Stimulated activated naive CD4-positive, alpha-beta T cell (primary cell): ENCODE results near the gene IFITM1.

Source experiments
- DNase-seq, 6 experiments: peaks; one replicate each; lab custom pipeline; 2025; lab: John Stamatoyannopoulos, UW

Gene IFITM1

DNA sequence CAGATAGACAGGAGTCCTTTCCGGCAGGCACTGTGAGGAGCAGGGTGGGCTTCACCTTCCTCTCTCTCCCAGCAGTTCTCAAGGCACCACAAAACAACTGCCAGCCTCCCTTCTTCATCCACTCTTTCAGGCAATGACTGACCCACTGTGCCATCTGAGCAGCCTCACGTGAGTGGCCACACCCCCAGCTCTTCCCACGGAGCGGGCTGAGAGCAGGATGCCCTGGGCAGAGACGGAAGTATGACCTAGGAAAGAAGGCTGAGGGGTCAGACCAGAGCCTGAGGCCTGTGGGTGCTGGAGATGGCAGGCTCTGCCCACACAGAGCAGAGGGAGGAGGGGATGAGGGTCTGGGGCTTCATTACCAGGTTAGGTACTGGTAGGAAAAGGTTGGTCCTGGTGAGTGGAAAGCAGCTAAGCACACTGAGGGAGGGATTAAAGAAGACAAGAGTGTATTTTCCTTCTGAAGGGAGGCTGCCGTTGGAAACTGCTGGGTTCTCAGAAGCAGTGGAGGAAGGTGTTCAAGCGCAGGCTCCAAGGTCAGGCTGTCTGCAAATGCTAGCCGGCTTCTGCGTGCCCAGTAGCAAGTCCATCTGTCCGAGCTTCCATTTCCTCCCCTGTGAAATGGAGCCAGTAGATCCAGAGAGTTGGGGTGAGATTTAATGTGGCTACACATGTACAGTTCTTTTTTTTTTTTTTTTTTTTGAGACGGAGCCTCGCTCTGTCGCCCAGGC lies 31.0 kb upstream of the IFITM1 start:
- no peak for DNase-seq

DNA sequence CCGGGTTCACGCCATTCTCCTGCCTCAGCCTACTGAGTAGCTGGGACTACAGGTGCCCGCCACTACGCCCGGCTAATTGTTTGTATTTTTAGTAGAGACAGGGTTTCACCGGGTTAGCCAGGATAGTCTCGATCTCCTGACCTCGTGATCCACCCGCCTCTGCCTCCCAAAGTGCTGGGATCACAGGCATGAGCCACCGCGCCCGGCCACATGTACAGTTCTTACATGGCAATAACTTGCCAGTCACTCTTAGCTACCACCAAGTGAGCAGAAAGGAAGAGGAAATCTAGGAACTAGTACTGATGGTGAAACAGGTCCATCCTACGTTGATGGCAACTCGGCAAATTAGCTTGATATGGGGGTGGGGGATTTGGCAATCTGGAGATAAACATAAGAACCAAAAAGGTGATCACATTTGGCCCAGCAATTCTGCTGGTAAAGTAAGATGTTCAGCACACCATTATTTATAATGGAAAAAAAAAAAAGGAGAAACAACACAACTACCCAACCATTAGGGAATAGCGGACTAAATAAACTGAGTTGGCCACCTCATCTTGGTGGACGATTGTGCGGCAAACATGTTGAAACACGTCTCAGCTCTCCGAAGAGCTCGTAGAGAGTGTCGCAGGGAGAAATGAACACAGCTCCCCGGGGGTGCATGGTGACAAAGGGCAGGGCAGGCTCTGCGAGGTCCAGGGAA lies 30.3 kb upstream of the IFITM1 start:
- DNase-seq, result no peak

DNA sequence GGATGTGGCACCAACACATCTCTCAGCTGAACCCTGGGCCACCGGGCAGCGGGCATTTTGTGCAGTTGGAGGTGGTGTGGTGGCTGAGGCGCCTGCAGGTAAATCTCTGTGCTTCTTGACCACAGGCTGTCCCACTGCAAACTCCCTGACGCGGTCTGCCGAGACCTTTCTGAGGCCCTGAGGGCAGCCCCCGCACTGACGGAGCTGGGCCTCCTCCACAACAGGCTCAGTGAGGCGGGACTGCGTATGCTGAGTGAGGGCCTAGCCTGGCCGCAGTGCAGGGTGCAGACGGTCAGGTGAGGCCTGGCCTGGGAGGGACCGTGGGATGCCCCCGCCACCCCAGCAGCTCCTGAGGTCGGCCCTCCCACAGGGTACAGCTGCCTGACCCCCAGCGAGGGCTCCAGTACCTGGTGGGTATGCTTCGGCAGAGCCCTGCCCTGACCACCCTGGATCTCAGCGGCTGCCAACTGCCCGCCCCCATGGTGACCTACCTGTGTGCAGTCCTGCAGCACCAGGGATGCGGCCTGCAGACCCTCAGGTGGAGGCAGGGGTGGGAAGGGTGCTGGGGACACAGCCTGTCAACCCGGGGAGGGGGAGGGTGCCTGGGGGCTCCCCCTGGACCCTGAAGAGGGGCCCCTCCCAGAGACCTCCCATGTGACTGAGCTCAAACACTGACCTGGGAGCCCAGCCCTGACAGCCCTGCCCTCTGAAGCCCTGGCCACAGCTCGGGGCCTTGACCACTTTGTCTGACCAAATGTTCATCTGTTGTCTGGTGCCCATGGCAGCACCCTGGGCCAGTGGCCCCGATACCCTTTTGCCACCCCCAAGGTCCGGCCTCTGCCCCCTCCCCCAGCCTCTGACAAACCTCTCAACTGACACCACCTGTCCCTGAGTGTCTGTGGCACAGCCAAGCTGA lies 29.5 kb upstream of the IFITM1 start:
- DNase-seq, result no peak

DNA sequence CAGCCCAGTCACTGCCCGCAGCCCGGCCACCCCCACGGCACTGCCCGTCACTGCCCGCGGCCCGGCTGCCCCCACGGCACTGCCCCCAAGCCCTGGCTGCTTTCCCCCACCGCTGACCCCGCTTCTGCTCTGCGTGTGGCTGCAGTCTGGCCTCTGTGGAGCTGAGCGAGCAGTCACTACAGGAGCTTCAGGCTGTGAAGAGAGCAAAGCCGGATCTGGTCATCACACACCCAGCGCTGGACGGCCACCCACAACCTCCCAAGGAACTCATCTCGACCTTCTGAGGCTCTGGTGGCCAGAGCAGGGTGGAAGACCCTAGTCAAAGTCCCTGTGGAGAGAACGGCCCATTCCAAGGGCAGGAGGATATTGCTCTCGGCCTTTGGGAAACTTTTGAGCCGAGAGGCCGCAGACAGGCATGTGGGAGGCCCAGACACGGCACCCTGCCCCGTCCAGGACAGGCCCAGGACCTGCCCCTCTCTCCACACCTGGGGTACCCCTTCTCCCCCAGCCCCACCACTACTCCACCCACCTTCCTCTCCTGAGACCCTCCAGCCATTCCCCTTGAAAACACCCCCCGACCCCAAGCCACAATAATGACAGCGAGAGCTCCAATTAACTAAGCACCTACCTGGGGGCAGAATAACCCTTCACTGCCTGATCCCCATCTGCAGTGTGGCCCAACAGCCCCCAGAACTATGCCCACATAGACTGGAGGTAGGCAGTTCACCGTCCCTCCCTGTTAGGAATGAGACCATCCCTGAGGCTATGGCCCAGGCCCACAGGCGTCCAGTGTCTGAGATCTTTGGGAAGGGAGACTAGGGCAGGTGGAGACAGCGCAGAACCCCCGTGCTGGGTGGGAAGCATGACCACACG lies 28.6 kb upstream of the IFITM1 start:
- DNase-seq, result no peak

- DNase-seq, result no peak
These were observed 28.0 kb upstream of the IFITM1 start for GRCh38 chr11:285894-286220.

GRCh38 chr11:286977-287820 lies 26.6 kb upstream of the IFITM1 start:
- DNase-seq, result peak; percentile 78 to 88 (median 83)

DNA sequence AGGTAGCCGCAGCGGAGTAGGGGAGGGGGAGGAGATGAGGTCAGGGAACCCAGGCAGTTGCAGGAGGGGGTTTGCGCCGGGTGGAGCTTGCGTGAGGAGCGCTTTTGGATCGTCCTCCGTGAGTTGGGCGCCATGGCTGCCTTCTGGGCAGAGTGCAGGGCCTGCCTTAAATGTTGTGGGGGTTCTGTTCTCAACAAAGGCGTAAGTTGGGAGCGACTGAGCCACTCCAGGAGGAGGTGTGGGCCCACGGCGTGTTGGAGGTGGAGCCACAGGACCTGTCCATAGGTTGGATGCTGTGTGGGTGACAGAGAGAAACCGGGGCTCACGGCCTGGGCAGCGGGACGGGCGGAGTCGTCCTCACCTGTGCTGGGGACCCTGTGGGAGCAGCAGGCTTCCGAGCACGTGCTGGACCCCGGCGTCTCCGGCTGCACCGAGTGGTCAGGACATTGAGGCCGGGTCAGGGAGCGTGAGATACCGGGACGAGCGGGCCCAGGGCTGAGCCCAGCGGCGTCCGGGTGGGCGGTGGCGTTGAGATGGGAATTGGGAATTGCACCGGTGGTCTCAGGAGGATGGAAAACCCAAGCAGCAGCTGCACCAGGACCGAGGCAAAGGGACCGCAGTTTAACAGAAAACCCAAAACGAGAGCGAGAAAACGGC lies 25.9 kb upstream of the IFITM1 start:
- DNase-seq, result peak in 3 of 6 experiments; percentile 81 to 83 (median 83)

DNA sequence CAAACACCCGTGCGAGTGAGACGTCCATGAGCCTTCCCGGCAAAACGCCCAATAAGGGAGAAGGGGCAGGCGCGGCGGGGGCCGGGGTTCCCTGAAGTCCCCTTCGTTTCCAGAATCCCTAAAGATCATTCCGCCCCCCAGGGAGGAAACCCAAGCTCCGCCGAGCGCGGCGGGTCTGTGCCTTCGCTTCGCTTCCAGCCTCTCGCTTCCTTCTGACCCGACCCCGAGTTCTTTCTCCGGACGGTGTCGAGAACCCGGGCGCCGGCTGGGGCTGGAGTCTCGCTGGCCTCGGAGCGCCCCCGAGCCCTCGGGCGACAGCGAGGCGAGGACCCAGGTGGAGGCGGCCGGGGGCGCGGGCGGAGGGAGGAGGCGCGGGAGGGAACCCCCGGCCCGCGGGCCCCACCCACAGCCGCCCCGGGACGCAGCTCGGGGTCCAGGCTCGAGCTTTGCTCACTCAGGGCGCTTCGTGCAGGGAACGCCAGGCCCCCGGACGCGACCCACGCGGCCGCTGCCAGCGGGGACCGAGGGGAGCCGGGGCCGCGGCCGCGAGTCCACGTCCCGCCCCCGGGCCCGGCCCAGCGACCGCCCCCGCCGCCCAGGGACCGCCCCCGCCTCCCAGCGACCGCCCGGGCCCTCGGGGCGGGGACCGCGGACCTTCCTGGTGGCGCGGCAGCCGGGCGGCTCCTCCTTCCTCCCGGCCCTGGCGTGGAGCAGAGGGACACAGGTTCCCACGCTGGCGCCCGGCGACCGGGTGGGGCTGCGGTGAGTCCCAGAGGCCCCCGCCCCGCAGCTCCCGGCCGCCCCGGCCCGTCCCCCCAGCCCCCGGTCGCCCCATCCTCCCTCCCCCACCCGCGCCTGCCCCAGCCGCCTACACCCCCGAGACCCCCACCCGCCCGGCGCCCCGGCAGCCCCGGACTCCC lies 25.1 kb upstream of the IFITM1 start, which contains the start of gene PGGHG:
Gene PGGHG, plus strand, starts transcription at position 649 of the 920 bp plus-strand sequence. CDS start 691 bp downstream, outside the sequence.
- DNase-seq, result peak in 5 of 6 experiments; percentile 49 to 64 (median 61)

- peak; percentile 29 to 72 (median 50) for DNase-seq
These were observed 24.5 kb upstream of the IFITM1 start for GRCh38 chr11:289398-289711.

DNA sequence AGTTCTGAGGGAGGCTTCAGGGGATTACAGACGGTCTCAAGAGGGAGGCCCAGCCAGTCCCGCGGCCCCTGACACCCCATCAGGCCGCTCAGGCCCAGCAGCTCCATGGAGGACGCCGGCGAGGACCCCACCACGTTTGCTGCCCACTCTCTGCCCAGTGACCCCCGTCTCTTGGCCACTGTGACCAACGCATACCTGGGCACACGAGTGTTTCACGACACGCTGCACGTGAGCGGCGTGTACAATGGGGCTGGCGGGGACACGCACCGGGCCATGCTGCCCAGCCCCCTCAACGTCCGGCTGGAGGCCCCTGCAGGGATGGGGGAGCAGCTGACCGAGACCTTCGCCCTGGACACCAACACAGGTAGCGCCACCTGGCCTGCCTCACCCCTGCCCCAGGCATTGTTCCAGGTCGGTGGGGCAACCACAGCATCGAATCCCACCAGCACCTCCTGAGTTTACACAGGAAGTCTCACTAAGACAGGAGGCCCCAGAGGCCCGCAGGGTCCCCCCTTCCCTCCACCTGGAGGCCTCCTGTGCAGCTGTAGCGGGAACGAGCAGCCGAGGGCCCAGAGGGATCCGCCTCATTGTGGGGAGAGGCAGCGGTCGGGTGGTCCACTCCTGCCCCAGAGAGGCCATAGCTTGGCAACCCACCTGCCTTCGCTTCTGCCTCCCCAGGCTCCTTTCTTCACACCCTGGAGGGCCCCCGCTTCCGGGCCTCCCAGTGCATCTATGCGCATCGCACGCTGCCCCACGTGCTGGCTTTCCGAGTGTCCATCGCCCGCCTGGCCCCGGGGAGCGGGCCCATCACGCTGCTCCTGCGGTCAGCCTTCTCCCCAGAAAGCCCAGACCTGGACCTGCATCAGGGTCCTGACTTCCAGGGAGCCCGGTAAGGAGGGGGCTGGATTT lies 23.9 kb upstream of the IFITM1 start:
- DNase-seq, result peak in 2 of 6 experiments; percentile 46 to 70

GRCh38 chr11:290621-291231 lies 23.1 kb upstream of the IFITM1 start:
- DNase-seq, result no peak

DNA sequence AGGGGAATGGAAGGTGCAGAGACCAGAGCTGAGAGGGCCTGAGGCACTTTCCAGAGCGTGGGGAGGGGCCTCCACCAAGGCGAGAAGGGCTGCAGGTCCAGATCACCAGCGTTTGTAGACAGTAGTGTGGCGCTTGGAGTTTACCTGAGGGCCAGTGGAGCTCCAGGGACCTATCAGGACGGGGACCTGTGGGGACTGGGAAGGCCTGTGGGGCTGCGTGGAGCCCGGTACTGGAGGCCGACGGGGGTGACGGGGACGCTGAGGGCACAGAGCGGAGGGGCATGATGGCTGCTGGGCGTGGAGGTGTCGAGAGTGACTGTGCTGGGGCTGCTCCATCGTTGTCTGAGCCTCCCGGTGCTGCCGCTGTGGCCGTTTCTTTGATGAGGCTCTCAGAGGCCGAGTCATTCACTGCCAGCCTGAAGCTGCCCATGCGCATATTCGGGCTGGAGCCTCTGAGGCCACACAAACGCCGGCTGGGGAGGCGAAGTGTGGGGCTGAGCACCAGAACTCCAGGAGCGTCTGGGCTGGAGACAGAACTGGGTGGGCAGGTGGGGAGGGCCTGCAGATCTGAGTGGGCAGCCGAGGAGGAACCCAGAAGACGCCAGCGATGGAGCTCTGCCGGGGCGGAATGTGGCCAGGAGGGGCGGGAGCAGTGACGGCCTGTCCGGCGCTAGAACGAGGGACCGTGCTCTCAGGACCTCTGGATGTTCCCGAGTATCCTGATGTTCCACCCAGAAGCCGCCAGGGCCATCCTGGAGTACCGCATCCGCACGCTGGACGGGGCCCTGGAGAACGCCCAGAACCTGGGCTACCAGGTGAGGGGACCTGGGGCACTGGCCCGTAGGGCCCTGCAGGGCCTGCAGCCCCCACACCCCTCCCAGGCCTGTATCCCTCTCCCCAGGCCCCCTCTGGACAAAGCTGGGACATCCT lies 22.3 kb upstream of the IFITM1 start:
- no peak for DNase-seq

DNA sequence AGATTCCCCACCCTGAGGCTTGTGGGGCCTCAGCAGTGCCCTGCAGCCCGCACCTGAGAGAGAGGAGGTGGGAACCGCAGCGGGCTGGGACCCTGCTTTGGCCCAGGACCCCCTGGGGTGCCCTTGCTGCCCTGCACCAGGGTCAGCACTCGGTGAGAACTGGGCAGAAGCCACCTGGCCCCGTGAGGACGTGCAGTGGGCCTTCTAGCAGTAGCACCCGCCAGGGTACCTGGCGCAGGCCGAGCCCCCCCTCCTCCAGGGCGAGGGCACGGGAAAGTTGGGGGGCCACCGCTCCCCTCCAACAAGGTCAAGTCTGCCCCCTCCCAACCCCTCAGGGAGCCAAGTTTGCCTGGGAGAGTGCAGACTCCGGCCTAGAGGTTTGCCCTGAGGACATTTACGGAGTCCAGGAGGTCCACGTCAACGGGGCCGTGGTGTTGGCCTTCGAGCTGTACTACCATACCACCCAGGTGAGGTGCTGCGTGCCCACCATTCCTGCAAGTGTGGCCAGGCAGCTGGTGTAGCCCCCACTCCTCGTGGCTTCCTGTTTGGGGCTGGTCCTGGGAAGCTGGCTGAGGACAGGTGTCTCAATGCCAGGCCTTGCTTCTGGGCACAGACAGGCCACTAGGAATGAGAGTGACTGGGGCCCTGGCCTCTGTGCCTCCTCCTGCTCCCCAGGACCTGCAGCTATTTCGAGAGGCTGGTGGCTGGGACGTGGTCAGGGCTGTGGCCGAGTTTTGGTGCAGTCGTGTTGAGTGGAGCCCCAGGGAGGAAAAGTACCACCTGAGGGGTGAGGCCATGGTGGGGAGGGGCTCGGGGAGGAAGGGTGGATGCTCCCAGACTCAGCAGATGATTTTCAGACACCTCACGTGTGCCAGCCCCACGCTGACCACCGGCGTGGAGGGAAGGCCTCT lies 21.4 kb upstream of the IFITM1 start:
- no peak for DNase-seq

DNA sequence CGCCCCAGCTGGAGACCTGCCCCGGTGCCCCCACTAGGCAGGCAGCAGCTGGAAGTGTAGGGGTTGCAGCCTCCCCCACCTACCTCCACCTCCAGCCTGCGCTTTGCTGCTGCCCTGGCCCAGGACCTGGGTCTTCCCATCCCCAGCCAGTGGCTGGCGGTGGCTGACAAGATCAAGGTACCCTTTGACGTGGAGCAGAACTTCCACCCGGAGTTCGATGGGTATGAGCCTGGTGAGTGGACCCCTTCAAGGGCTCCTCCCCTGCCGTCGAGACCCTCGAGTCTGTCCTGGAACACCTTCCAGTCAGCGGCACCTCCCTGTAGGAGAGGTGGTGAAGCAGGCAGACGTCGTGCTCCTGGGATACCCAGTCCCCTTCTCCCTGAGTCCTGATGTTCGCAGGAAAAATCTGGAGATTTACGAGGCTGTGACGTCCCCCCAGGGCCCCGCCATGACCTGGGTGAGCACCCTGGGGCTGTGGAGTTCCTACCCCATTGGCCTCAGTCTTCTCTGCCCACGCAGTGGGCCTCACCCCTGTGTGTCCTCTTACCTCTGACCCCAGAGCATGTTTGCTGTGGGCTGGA lies 20.5 kb upstream of the IFITM1 start:
- DNase-seq, result no peak
